ENCODE results near the gene BCAS1. TPM values are rescaled to one million over a fixed set of nuclear protein-coding genes. Genes with fewer than 3 reads are reported as not detected.

BCAS1 gene
- total RNA-seq, 4 donors from 2014 or later: 0.35 to 1.0 TPM; not detected in 2

DNA sequence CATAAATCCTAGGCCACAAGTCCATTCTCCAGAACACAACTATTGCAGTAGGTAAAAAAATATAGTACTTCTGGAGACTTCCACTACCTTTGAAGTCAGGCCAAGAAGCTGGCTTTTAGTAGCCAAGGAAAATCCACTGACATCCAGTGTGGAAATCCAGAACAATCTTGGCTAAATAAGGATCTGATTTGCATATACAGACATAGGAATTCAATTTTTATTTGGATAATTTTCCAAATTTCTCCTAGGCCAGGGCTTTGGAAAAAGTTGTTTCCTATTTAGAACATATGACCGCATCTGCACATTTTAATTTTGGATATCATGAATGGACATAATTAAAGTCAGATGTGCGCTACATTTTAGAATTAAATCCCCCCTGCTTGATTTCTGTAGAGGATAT, 100.2 kb downstream of the BCAS1 start:
- no peaks in the 10 kb centered on the region for H3K27me3 ChIP-seq
- 80 to 89% methylated on average over 2 of the region's 2 CpGs for WGBS, 2 donors (ENCODE audit: low coverage in 1 of 2)
- no peak overlapping the region for H3K4me3 ChIP-seq
- H3K27ac ChIP-seq: no peak overlapping the region
- TF ChIP-seq POLR2A (IDR thresholded peaks at IDR 0.05): no peak
- TF ChIP-seq CTCF (IDR thresholded peaks at IDR 0.05): no peak
- TF ChIP-seq POLR2AphosphoS5 (IDR thresholded peaks at IDR 0.05): no peak
- no peak for TF ChIP-seq EP300 (IDR thresholded peaks at IDR 0.05)
- H3K36me3 ChIP-seq: no peaks in the 10 kb centered on the region
- no peak for ATAC-seq
- H3K9me3 ChIP-seq: no peaks in the 10 kb centered on the region
- H3K4me1 ChIP-seq: no peaks in the 10 kb centered on the region

GRCh38 chr20:53967527-53967926, 102.9 kb downstream of the BCAS1 start:
- ATAC-seq: no peak
- 86 to 91% methylated on average over 4 to 5 of the region's 5 CpGs for WGBS, 2 donors (ENCODE audit: low coverage in 1 of 2)
- Histone ChIP-seq H3K4me3 (no peak overlapping the region), H3K4me1 (no peaks in the 10 kb centered on the region), H3K27ac (no peak overlapping the region), H3K9me3 (no peaks in the 10 kb centered on the region), H3K36me3 (no peaks in the 10 kb centered on the region), H3K27me3 (peaks cover 2% of the 10 kb centered on the region)
- TF ChIP-seq POLR2AphosphoS5 (IDR thresholded peaks at IDR 0.05) (no peak), CTCF (IDR thresholded peaks at IDR 0.05) (no peak), POLR2A (IDR thresholded peaks at IDR 0.05) (no peak), EP300 (IDR thresholded peaks at IDR 0.05) (no peak)

DNA sequence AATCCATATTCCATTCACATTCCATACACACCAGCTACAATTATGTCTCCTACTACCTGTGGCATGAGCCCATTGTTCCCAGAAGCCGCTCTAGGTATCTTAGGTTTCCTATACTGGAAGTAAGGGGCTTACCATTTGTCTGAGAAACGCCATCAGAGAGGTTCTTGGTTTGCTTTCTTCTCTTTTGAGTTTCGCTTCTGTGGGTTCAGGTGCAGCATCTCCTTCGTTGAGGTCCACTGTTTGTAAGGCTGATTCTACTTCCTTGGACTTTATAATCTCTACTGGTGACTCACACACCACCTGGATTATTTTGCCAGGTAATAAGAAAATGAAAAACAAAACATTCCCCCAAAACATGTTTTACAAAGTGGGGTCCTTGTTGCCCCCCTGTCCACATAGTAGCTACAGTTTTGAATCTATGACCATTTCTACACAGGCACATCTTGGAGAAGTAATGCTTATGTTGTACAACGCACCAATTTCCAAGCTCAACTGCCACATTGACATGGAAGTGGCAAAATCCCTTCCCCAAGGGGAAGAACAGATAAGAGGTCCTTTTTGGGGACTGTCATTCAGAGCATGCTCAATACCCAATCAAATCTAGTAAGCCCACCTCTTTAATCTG, 103.5 kb downstream of the BCAS1 start:
- TF ChIP-seq CTCF (IDR thresholded peaks at IDR 0.05) (no peak), POLR2A (IDR thresholded peaks at IDR 0.05) (no peak), EP300 (IDR thresholded peaks at IDR 0.05) (no peak)
- no peaks in the 10 kb centered on the region for H3K36me3 ChIP-seq
- no peaks in the 10 kb centered on the region for H3K9me3 ChIP-seq
- no peak overlapping the region for H3K27ac ChIP-seq
- H3K4me3 ChIP-seq: no peak overlapping the region
- 83 to 88% methylated on average over 2 to 5 of the region's 5 CpGs for WGBS, 2 donors (ENCODE audit: low coverage in 1 of 2)
- peaks cover 2% of the 10 kb centered on the region for H3K27me3 ChIP-seq
- no peak for ATAC-seq
- H3K4me1 ChIP-seq: no peaks in the 10 kb centered on the region

DNA sequence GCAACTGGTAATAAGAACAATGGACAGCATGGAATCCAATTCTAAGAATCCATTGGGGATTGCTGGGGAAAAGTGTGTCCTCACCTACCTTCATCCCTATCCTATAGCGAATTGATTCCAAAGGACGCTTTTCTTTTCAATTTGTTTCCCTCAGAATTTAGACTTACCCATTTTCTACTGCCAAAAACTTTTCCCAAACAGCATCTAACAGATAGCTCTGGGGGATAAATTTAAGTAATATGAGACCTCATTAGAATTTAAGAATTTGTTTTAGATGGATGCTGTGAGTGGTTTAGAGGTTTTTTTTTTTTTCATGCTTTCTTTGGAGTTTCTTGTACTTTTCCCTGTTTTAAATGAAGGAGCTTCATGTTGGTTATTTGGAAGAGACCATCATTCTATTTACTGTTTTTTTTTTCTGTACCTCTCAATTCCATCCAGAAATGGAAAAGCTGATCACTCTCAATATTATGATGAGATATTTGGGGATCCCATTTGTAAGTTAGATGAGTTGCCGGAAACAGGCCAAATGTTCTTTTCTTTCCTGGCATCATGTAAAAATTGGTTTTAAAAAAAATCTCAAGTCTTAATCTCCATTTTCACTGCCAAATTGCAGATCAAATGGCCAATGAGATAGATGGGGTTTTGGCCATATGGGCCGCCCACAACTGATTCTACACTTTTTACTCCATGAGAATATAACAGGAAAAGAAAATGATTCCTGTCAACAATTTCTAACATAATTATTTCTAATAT, 105.7 kb downstream of the BCAS1 start:
- Histone ChIP-seq H3K27ac (no peak overlapping the region), H3K4me1 (peaks cover 0 to 6% (median 0%) of the 10 kb centered on the region in 3 donors), H3K27me3 (peaks cover 2% of the 10 kb centered on the region), H3K4me3 (no peak overlapping the region), H3K9me3 (no peaks in the 10 kb centered on the region), H3K36me3 (no peaks in the 10 kb centered on the region)
- ATAC-seq: no peak
- no peak for TF ChIP-seq CTCF (IDR thresholded peaks at IDR 0.05)
- TF ChIP-seq POLR2A (IDR thresholded peaks at IDR 0.05): no peak
- TF ChIP-seq EP300 (IDR thresholded peaks at IDR 0.05): no peak
- no peak for TF ChIP-seq POLR2AphosphoS5 (IDR thresholded peaks at IDR 0.05)
- WGBS, 2 donors (ENCODE audit: low coverage in 1 of 2): 76 to 89% methylated on average over 4 of the region's 4 CpGs

DNA sequence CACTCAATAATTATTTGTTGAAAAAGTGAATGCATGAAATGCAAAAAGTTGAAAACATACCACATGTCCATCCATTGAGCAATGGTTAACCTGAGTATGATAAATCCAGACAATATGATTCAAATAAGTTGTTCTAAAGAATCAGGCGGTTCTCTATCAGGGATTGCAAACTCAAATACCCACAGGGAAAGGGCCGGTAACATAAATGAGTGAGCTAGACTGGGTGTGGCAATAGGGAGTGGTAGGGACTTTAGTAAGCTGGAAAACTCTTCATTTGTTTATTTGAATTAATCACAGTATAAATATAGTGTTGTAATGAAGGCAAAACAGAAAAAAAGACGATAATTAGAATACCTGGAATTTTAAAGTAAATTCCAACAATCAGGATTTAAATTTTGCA, 106.3 kb downstream of the BCAS1 start:
- 71 to 80% methylated on average over 3 of the region's 3 CpGs for WGBS, 2 donors (ENCODE audit: low coverage in 1 of 2)
- Histone ChIP-seq H3K27ac (no peak overlapping the region), H3K9me3 (no peaks in the 10 kb centered on the region), H3K27me3 (peaks cover 2% of the 10 kb centered on the region), H3K36me3 (no peaks in the 10 kb centered on the region), H3K4me1 (peaks cover 0 to 6% (median 0%) of the 10 kb centered on the region in 3 donors), H3K4me3 (no peak overlapping the region)
- no peak for ATAC-seq
- TF ChIP-seq POLR2AphosphoS5 (IDR thresholded peaks at IDR 0.05): no peak
- no peak for TF ChIP-seq CTCF (IDR thresholded peaks at IDR 0.05)
- TF ChIP-seq EP300 (IDR thresholded peaks at IDR 0.05): no peak
- TF ChIP-seq POLR2A (IDR thresholded peaks at IDR 0.05): no peak
